IMR-90 (cell line): ENCODE results near the gene BLZF1.

Experiments used
- CEBPB ChIP-seq: IDR thresholded peaks from 2 replicates; pipeline ENCODE4 v1.6.1; 2012; ENCODE audit warnings: low read depth, low read length, improper control_type of control experiment
- MXI1 ChIP-seq: IDR thresholded peaks from 2 replicates; pipeline ENCODE4 v1.6.1; 2012; ENCODE audit warnings: low read depth, mild to moderate bottlenecking, low read length, moderate library complexity, borderline replicate concordance
- POLR2A ChIP-seq: IDR thresholded peaks from 2 replicates; pipeline ENCODE4 v1.6.1; 2012; ENCODE audit warnings: mild to moderate bottlenecking, low read depth, low read length
- RAD21 ChIP-seq: IDR thresholded peaks from 2 replicates; pipeline ENCODE4 v1.6.1; 2012; ENCODE audit warnings: low read length, improper control_type of control experiment
- SMC3 ChIP-seq: fragments of 150-350 bp; IDR thresholded peaks from 2 replicates; pipeline ENCODE4 v1.6.1; 2016; ENCODE audit warnings: low read depth, mild to moderate bottlenecking, antibody characterized with exemption, low read length, moderate library complexity
- TF ChIP-seq, protein P1 (sequence below): conservative IDR thresholded peaks from 2 replicates; pipeline ENCODE4 v1.5.1; 2012; ENCODE audit warnings: mild to moderate bottlenecking, low read depth, low read length, improper control_type of control experiment

DNA sequence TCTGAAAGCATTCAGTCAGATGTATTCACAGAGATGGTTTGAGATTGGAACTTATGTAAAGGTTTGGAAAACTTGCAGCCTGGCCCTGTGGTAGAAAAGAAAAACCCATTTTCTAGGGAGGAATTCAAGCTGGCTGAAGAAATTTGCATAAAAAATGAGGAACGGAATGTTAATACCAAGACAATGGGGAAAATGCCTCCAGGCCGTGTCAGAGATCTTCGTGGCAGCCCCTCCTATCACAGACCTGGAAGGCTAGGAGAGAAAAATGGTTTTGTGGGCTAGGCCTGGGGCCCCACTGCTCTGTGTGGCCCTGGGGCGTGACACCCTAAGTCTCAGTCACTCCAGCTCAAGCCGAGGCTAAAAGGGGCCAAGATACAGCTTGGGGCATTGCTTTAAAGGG is 27.1 kb upstream of the BLZF1 start:
- TF ChIP-seq MXI1, result no peak
- no peak for TF ChIP-seq POLR2A
- TF ChIP-seq, protein P1, sequence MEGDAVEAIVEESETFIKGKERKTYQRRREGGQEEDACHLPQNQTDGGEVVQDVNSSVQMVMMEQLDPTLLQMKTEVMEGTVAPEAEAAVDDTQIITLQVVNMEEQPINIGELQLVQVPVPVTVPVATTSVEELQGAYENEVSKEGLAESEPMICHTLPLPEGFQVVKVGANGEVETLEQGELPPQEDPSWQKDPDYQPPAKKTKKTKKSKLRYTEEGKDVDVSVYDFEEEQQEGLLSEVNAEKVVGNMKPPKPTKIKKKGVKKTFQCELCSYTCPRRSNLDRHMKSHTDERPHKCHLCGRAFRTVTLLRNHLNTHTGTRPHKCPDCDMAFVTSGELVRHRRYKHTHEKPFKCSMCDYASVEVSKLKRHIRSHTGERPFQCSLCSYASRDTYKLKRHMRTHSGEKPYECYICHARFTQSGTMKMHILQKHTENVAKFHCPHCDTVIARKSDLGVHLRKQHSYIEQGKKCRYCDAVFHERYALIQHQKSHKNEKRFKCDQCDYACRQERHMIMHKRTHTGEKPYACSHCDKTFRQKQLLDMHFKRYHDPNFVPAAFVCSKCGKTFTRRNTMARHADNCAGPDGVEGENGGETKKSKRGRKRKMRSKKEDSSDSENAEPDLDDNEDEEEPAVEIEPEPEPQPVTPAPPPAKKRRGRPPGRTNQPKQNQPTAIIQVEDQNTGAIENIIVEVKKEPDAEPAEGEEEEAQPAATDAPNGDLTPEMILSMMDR, result no peak
- TF ChIP-seq RAD21, result no peak
- no peak for TF ChIP-seq CEBPB
- TF ChIP-seq SMC3, result no peak
